Calu3 (cell line): ENCODE measurements around the gene PRIM2. TPM values are rescaled to one million over a fixed set of nuclear protein-coding genes. Genes with fewer than 3 reads are reported as not detected.

Experiments
- microRNA-seq: library from miRNA; unstranded; fragments of <30 nt; microRNA quantifications from one replicate; pipeline ENCODE4 v1.2.0, GENCODE V29; 2022
- total RNA-seq: library from RNA; stranded (reverse); gene quantifications from 2 replicates; pipeline ENCODE4 v1.2.3, GENCODE V29; 2022

The PRIM2 gene
- total RNA-seq, 1 experiment from 2014 or later = 32.3 TPM

Small RNA genes lying within 50 kb of the gene (microRNA-seq; reads per million reads assigned to microRNA genes)
- 1.4 reads per million for gene MIR548U

Other genes with a start within 250 kb of the PRIM2 start
- gene ZNF451, start 227.4 kb upstream of the PRIM2 start, total RNA-seq = 61.7 and 68.7 TPM in 2 replicates
- 9.6 and 12.1 TPM in 2 replicates for gene BAG2, start 145.3 kb upstream of the PRIM2 start, total RNA-seq
- 10.9 and 11.0 TPM in 2 replicates for gene RAB23, start 95.3 kb upstream of the PRIM2 start, total RNA-seq